ENCODE measurements around the gene IGSF21. TPM values are rescaled to one million over a fixed set of nuclear protein-coding genes. Genes with fewer than 3 reads are reported as not detected.

The IGSF21 gene
- total and polyA plus RNA-seq, 10 of the 15 experiments (the other 5 are each of a cell fraction or from before 2014, with no cell fraction given), result 0.03 to 0.49 TPM; not detected in 8

GRCh38 chr1:18245647-18246046 is 138.0 kb downstream of the IGSF21 start:
- Histone ChIP-seq H3K4me2 (ENCODE audit: control insufficient read depth, insufficient read depth) (no peak overlapping the region), H2AFZ (ENCODE audit: control insufficient read depth, low read depth, low read length) (no peak overlapping the region), H3K9me3 (replicated peaks; ENCODE audit: control insufficient read depth, insufficient read depth, low read length) (no peaks in the 10 kb centered on the region), H3K36me3 (ENCODE audit: control insufficient read depth in 2 of 2, insufficient read depth in 2 of 2, low read length in 1 of 2) (no peaks in the 10 kb centered on the region), H3K27ac (ENCODE audit: control insufficient read depth, insufficient read depth) (no peak overlapping the region), H3K4me1 (ENCODE audit: control insufficient read depth, insufficient read depth, low read length) (no peaks in the 10 kb centered on the region), H3K4me3 (no peak overlapping the region), H4K20me1 (ENCODE audit: control insufficient read depth, insufficient read depth) (no peaks in the 10 kb centered on the region), H3K79me2 (ENCODE audit: control insufficient read depth, insufficient read depth, low read length) (no peaks in the 10 kb centered on the region), H3K27me3 (replicated peaks in 1 of 2; ENCODE audit: control insufficient read depth in 2 of 2, insufficient read depth in 2 of 2, low read length in 1 of 2) (no peaks in the 10 kb centered on the region; a peak in 1 of 4 replicates), H3K9ac (ENCODE audit: control insufficient read depth, insufficient read depth, low read length) (no peak overlapping the region)
- in situ Hi-C loops (cut with MboI), result no loop called here
- CTCF ChIA-PET, result interaction anchor here (0.7 to 2.4 kb wide), 7 partner anchors 11 to 1975 kb away, joined by 3 to 12 read pairs (median 5); no protein-coding TSS in a partner anchor
- DNase-seq (ENCODE audit: low read depth, low spot score), result no peak
- RAD21 ChIA-PET (ENCODE audit: unreplicated experiment), result no interaction called here
- BruUV-seq (replicated peaks), result no TSS peak
- intact Hi-C loops (cut with micrococcal nuclease; ENCODE audit: unreplicated experiment), result no loop called here
- SMC1A ChIA-PET (ENCODE audit: uncharacterized antibody, unreplicated experiment), result no interaction called here
- POLR2A ChIA-PET, result interaction anchor here (0.6 kb wide), 1 partner anchor 441 kb away, joined by 3 read pairs; no protein-coding TSS in a partner anchor
- no peak for ATAC-seq
- 11% methylated on average over 1 of the region's 1 CpG for WGBS (ENCODE audit: insufficient coverage, insufficient replicate concordance, low lambda C conversion rate, missing lambda C conversion rate)
- no peak for FAIRE-seq
- TF ChIP-seq SREBF2 (IDR thresholded peaks at IDR 0.05; ENCODE audit: low read length), result no peak
- TF ChIP-seq ASH2L (IDR thresholded peaks at IDR 0.05; ENCODE audit: borderline replicate concordance, low read depth), result no peak
- TF ChIP-seq ZZZ3 (IDR thresholded peaks at IDR 0.05; ENCODE audit: control insufficient read depth, insufficient read length, low read depth), result no peak
- no peak for TF ChIP-seq E2F8 (IDR thresholded peaks at IDR 0.05; ENCODE audit: low read depth, partially characterized antibody)
- TF ChIP-seq FOS (IDR thresholded peaks at IDR 0.05; ENCODE audit: borderline replicate concordance, extremely low read depth, insufficient read length), result no peak
- TF ChIP-seq GATAD2B (conservative IDR thresholded peaks at IDR 0.05; ENCODE audit: low read depth), result no peak
- no peak for TF ChIP-seq BCLAF1 (IDR thresholded peaks at IDR 0.05)
- TF ChIP-seq ZBTB11 (CRISPR knock-in tag; IDR thresholded peaks at IDR 0.05), result no peak
- TF ChIP-seq ZBED1 (IDR thresholded peaks at IDR 0.05; ENCODE audit: borderline replicate concordance), result no peak
- no peak for TF ChIP-seq SPI1 (IDR thresholded peaks at IDR 0.05; ENCODE audit: borderline replicate concordance, insufficient read depth, low read depth, low read length)
- TF ChIP-seq MLLT1 (IDR thresholded peaks at IDR 0.05), result no peak
- TF ChIP-seq EZH2 (IDR thresholded peaks at IDR 0.05; ENCODE audit: borderline replicate concordance, control insufficient read depth, low read depth, low read length), result no peak
- no peak for TF ChIP-seq KDM1A (IDR thresholded peaks at IDR 0.05; ENCODE audit: borderline replicate concordance)
- TF ChIP-seq TCF7 (IDR thresholded peaks at IDR 0.05; ENCODE audit: borderline replicate concordance), result no peak

Data from GM12878 (cell line).